HG03139 (cell line): Measurements from ENCODE around the gene LYRM4.

ENCODE experiments used
- ATAC-seq: cut with Tn5 transposase; IDR thresholded peaks from one replicate; pipeline ENCODE4 v1.9.1; 2021; ENCODE audit not compliant: unreplicated experiment

LYRM4 gene

DNA sequence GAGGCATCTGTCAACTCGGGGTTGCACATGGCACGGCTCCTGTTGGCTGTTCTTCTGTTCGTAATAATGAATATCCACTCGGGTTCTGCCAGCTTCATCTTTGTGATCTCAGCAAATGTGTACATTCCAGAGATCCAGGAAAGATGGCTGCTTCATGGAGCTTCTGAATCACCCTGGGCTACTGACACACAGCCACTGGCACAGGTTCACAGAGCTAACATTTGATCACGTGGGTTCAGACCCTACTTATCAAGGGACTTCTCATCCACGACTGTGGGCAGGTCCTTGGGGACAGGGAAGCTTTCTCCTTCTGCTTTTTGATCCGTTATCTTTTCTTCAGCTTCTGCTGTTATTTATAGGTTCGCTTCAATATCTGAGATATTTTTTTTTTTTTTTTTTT is 157.5 kb downstream of the LYRM4 start:
- no peak for ATAC-seq

DNA sequence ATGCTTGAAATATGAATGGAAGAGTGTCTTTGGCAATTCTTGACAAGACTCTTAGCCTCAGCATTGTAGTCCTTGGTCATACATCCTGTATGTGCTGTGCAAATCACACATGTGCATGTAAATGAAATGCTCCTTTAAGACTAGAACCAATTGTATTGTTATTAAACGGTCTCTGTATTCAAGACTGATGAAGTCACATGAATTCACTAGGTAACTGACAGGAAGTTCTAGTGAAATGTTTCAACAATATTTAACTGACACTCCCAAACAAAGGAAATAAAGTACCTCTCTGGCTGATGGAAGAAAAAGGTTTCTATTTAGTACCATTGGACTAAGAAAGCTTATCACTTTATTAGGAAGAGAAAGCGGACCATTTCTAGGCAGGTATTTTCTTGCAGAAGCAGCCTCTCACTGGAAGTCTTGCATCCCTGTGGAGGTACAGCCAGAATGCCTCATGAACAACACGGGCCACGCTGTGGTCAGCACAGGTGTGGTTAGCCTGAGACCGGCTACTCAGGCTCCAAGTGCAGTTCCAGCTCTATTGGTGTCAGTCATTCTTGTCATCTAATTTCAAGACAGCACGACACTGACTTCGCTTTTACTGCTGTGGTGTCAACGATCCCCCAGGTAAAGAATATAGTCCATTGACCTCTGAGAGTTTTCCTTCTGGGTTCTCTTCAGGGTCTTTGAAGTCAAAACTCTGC is 158.3 kb downstream of the LYRM4 start:
- ATAC-seq: no peak

DNA sequence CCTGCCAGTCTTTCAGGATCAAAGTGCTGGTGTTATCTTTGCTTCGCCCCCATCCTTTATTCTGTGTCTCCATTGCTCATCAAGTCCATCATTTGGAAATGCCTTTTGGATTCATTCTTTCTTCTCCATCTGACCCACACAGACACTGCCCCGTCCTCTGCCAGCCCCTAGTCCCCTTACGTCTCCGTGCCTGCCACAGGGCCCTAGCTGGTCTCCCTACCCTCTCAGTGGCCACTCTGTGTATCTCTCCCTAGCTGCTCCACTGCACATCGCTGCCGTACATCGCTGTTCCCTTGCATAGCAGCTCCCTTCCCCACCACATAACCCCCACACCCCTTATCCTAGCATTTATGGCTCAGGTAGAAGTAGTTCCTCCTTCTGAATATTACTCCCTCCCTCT is 159.9 kb downstream of the LYRM4 start:
- no peak for ATAC-seq

DNA sequence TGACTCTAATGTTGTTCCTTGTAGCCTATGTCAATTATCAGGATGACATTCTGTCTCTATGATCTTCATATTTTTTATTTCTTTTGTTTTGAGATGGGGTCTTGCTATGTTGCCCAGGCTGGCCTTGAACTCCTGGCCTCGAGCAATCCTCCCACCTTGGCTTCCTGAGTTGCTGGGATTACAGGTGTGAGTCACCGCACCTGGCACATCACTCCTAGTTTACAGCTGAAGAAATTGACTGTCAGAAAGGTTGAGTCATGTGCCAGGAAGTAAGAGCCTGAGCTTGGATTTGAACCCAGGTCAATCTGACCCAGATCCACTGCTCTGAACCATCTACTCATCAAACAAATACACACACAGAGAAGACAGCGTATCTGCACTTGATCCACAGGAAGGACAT is 161.2 kb downstream of the LYRM4 start:
- ATAC-seq: no peak

GRCh38 chr6:5098501-5099270 is 162.1 kb downstream of the LYRM4 start:
- no peak for ATAC-seq

GRCh38 chr6:5096482-5096881 is 164.3 kb downstream of the LYRM4 start:
- ATAC-seq: no peak

GRCh38 chr6:5095236-5095635 is 165.5 kb downstream of the LYRM4 start:
- ATAC-seq: peak; percentile 58

- no peak for ATAC-seq
These were observed 166.4 kb downstream of the LYRM4 start for GRCh38 chr6:5094327-5094726.

DNA sequence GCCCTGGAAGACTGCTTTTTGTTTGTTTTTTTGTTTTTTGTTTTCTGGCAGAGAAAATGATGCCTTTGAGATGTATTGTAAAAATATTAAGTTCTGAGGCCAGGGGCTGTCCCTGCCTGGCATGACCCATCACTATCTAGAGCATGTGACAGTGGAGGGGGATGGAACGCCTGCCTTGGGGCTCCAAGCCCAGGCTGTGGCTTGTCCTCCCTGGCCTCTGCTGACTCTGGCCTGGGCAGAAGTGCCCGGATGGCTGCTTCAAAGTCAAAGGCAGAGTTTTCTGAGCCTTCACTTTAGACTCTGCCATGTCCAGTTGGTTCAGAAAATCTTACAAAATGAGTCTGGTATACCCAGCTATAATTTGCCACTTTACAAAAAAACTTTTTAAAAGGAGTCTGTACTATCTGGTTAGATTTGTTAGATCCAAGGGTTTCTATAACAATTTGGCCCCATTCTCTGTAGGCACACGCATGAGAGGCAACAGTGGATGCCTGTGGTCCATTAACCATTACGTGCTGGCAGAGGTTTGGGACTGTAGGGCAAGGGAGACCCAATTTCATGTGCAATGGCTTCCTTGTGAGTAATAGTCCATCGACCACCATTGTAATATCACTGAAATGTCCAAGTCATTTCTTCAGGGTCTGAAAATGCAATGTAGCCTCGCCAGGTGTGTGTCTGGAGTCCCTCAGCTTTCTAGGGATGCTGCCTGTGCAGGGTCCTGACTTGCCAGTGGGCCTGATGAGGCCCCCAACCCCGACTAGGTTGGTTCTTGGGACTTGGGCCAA is 167.3 kb downstream of the LYRM4 start:
- ATAC-seq: no peak

DNA sequence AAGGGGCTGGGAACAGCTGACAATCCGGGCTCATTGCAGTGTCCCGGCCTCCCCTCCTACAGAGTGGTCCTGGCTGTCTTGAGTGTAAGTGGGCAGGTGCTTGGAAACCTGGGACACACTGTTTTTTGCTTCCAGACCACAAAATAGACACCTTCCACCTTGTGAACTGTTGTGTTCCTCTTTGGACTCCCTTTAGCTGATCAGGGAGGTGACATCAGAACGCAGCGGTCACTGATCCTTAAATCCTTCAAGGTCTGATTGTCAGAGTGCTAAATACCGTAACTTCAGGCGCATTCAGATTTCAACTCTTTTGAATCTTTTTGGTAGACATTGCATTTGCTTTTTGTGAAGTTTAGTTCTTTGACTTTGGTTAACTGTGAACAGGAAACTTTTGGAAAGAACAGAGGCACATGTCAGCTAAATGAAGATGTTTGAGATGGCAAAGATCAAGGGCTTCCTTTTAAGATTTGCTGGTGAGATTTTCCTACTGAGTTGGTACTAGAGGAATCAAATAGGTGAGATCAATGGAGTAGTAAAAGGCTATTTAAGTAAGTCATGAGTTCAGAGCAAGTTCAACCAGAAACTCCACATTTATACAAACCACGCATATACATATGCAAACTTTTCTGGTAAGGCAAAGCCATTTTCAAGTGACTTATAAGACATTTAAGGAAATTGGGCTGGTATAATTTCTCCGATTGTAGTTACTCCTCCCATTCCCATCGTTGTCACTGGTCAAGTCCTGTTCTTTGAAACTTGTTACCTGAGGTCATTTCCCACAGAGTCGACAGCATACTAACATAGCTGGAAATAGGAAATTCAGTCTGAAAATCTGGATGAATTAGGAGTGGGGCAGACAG is 169.3 kb downstream of the LYRM4 start:
- no peak for ATAC-seq

GRCh38 chr6:5090603-5091002 is 170.1 kb downstream of the LYRM4 start:
- ATAC-seq: no peak

DNA sequence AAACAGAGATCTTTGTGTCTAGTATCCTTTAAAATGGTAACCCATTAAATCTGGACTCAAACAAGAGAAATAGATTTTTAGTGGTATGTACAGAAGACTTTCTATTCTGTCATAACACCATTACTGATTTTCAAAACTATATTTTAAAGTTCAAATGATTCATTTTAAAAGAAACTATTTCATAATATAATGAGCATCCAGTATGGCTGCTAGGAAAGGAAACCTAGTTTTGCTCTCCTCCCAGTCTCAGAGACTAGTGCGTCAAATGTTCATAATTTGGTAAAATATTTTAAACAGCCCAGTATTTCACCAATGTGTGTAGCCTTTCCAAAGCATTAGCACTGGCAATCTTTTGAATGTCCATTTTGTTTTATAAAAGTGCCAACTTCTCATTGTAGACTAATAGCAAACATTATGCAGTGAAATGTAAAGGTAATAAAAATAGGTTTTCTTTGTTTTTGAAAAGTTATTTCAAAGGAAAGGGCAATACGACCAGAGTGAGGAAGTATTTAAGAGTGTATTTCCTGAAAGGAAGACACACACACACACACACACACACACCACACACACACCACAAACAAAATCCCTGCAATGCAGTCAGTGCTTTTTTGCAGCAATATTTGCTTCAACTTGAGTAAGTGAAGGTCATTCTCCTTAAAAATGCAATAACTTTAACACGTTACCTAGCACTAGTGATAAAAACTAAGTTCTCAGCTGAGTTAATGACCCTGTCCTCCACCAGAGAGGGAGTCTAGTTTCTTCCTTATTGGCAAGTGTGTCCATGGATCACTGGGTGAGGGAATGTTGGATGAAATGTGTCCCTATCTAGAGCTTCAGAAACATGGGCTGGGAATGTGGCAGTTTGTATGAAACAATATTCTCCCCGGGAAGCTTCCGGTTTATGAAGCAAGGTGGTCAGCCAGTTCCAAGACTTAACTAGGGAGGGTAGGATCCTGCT is 171.0 kb downstream of the LYRM4 start:
- ATAC-seq: no peak

- ATAC-seq: no peak
These were observed 172.0 kb downstream of the LYRM4 start for GRCh38 chr6:5088780-5089179.

GRCh38 chr6:5087389-5087788 is 173.4 kb downstream of the LYRM4 start:
- no peak for ATAC-seq

DNA sequence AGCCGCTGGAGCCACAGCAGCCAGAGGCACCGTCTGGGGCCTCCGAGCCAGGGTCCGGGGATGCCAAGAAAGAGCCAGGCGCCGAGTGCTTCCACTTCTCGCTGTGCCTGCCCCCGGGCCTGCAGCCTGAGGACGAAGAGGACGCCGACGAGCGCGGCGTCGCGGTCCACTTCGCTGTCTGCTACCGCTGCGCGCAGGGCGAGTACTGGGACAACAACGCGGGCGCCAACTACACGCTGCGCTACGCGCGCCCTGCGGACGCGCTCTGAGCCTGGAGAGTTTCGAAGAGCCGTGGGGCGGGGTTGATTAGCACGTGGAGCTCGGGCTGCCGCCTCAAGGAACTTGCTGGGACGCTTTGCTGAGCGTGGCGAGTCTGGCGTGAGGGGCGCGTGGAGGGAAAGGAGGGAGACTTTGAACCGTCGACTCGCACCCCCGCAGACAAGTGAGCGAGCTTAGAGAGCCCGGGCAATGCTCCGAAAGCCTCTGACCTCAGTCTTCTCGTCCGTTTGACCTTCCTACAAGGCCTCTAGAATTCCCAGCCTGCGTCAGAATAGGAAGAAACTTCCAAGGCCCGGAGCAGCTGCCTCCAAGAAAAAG is 174.4 kb downstream of the LYRM4 start:
- no peak for ATAC-seq

DNA sequence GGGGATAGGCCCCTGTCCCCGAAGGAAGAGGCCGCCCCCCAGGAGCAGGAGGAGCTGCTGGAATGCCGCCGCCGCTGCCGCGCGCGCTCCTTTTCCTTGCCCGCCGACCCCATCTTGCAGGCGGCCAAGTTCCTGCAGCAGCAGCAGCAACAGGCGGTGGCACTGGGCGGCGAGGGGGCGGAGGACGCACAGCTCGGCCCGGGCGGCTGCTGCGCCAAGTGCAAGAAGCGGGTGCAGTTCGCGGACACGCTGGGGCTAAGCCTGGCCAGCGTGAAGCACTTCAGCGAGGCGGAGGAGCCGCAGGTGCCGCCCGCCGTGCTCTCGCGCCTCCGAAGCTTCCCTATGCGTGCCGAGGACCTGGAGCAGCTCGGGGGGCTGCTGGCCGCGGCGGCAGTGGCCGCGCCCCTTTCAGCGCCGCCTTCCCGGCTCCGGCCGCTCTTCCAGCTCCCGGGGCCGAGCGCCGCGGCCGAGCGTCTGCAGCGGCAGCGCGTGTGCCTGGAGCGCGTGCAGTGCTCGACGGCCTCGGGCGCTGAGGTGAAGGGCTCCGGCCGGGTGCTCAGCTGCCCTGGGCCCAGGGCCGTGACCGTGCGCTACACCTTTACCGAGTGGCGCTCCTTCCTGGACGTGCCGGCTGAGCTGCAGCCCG is 175.0 kb downstream of the LYRM4 start:
- ATAC-seq: no peak

DNA sequence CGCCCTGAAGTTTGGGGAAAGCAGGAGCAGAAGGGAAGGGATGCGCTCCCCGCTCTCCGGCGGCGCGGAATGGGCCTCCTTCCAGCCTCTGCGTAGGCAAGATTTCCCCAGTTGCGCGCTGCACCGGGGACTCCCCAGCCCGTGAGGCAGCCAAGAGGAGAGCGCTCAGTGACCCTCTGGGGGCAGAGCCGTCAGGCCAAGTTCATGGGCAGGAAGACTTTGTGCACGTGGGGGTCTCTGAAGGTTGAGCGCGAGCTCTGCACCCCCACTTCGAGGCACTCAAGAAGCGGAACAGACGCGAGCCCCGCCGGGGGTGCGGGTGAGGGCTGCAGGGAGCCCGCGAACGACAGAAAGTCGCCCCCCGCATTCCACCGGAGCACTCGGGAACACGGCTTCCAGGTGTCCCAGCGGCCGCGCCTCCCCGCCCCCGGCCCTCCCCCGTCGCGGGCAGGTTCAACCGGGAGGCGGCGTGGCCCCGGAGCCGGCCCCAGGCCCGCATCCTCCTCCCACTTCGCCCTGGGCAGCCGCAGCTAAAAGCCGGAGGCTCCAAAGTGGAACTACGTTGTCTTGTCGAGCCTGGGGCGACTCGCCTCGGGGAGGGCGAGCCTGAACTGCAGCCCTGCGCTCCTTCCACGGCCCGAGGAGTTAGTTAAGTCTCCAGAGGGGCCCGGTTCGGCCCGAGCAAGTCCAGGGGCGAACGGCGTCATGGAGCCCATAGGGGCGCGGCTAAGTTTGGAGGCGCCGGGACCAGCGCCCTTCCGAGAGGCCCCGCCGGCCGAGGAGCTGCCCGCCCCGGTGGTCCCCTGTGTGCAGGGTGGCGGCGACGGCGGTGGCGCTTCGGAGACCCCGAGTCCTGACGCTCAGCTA is 175.7 kb downstream of the LYRM4 start, which contains the start of gene PPP1R3G:
Gene PPP1R3G, plus strand, starts transcription at position 561 of the 867 bp plus-strand sequence. Its CDS starts 145 bp downstream, at position 706.
- ATAC-seq: no peak

DNA sequence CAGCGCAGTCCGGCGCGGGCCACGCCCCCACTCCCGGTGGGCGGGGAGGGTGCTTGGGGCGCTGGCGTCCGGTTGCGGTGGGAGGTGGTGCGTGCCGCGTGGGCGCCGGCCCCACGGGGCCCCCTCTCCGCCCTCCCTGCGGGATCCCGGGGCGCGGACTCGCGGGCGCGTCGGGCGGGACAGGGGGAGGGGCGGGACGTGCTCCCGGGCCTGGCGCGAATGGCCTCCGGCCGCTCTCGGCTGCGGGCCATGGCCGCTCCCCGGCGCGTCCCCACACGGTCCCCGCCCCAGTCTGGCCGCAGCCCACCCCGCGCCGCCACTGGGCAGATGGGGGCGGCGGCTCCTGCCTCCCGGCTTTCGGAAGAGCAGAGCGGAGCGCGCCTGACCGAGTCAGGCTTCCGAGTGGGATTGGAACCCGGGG is 176.4 kb downstream of the LYRM4 start:
- ATAC-seq: no peak
